HepG2 (cell line): ENCODE results near the gene CTU2. TPM values are rescaled to one million over a fixed set of nuclear protein-coding genes. Genes with fewer than 3 reads are reported as not detected.

Experiments
- ATAC-seq: fragments of 200-7000 bp; cut with Tn5 transposase; 3 replicates; pipeline ENCODE4 v1.9.1; 2020; ENCODE audit warnings: mild to moderate bottlenecking, moderate library complexity
- BruUV-seq: library from RNA; stranded (reverse); fragments of 400-500 nt; replicated peaks from 2 replicates; lab custom pipeline; 2021; lab: Mats Ljungman, UMichigan
- CTCF ChIA-PET: fragments of 300-600 bp; formaldehyde crosslinking; extraction: SDS; loops from one replicate; lab custom pipeline; 2021; ENCODE audit warnings: low total read pairs, inconsistent platforms, low intra/inter-chr PET ratio; lab: Yijun Ruan, JAX
- POLR2A ChIA-PET: fragments of 350-600 bp; sonication (Branson Sonifier 250); formaldehyde crosslinking; loops from one replicate; lab custom pipeline; 2020; ENCODE audit warnings: antibody characterized with exemption, inconsistent platforms; lab: Yijun Ruan, JAX
- DNase-seq: peaks from one replicate; pipeline ENCODE4 v3.0.0-alpha.2; 2015; ENCODE audit warnings: low spot score
- FAIRE-seq: peaks from 3 replicates; lab custom pipeline; 2011; peaks lifted over from hg19 to GRCh38; lab: Jason Lieb, UNC
- H2AFZ ChIP-seq: one replicate; pipeline ENCODE4 v1.6.1; 2011; ENCODE audit warnings: low read length, inconsistent platforms
- H3K27ac ChIP-seq: fragments of 300-600 bp; 3 replicates; pipeline ENCODE4 v1.8.0; 2011; ENCODE audit warnings: mixed run types, mild to moderate bottlenecking, mixed read lengths, low read length, inconsistent platforms; ENCODE audit not compliant: insufficient read depth; ENCODE audit errors: extremely low read length
- H3K27me3 ChIP-seq, 2 experiments: fragments of 200-600 bp in 1 of 2; 2 replicates in 1 of 2; 3 replicates in 1 of 2; pipeline versions ENCODE4 v1.6.0 to v1.8.0; 2011; ENCODE audit warnings: low read length in 2 of 2, mild to moderate bottlenecking in 2 of 2, moderate library complexity in 2 of 2, inconsistent platforms in 1 of 2; ENCODE audit not compliant: insufficient read depth in 2 of 2, control insufficient read depth in 1 of 2
- H3K36me3 ChIP-seq, 2 experiments: fragments of 200-600 bp in 1 of 2; replicated peaks in 1 of 2; 2 replicates in 1 of 2; 3 replicates in 1 of 2; pipeline versions ENCODE4 v1.5.1 to v1.8.0; 2011; ENCODE audit warnings: low read length in 2 of 2, inconsistent platforms in 1 of 2; ENCODE audit not compliant: insufficient read depth in 2 of 2, control insufficient read depth in 1 of 2
- H3K4me1 ChIP-seq: 2 replicates; pipeline ENCODE4 v1.5.1; 2012; ENCODE audit warnings: low read length, inconsistent platforms; ENCODE audit not compliant: insufficient read depth
- H3K4me2 ChIP-seq: 2 replicates; pipeline ENCODE4 v1.6.0; 2011; ENCODE audit warnings: low read depth, low read length, inconsistent platforms
- H3K4me3 ChIP-seq, 3 experiments: fragments of 200-600 bp in 1 of 3; sonication (generic), shearing (Covaris generic) in 1 of 3; replicated peaks in 1 of 3; 2 replicates each; pipeline ENCODE4 v1.5.1; 2011 to 2016; ENCODE audit warnings: low read length in 3 of 3, inconsistent platforms in 2 of 3, low read depth in 2 of 3, mild to moderate bottlenecking in 2 of 3, control low read depth in 1 of 3, mixed read lengths in 1 of 3; ENCODE audit not compliant: insufficient read depth in 1 of 3
- H3K79me2 ChIP-seq: one replicate; pipeline ENCODE4 v1.6.1; 2011; ENCODE audit warnings: low read length, inconsistent platforms; ENCODE audit not compliant: insufficient read depth
- H3K9ac ChIP-seq: 2 replicates; pipeline ENCODE4 v1.6.0; 2011; ENCODE audit warnings: mild to moderate bottlenecking, low read depth, low read length, inconsistent platforms; ENCODE audit not compliant: insufficient read depth
- H3K9me3 ChIP-seq: 2 replicates; pipeline ENCODE4 v1.5.1; 2012; ENCODE audit warnings: mild to moderate bottlenecking, low read length
- H4K20me1 ChIP-seq: 2 replicates; pipeline ENCODE4 v1.6.0; 2011; ENCODE audit warnings: inconsistent platforms, mild to moderate bottlenecking, low read length, moderate library complexity; ENCODE audit not compliant: insufficient read depth
- AGO2 ChIP-seq: fragments of 200-400 bp; formaldehyde crosslinking; optimal IDR thresholded peaks from 2 replicates; pipeline ENCODE3; 2017; ENCODE audit warnings: mild to moderate bottlenecking, low read depth, low read length, moderate library complexity
- HES4 ChIP-seq: sonication (generic); formaldehyde crosslinking; IDR thresholded peaks from 2 replicates; pipeline ENCODE4 v1.9.0; 2021; ENCODE audit warnings: mild to moderate bottlenecking, missing genetic modification reagents, borderline replicate concordance
- HNRNPL ChIP-seq: fragments of 200-400 bp; formaldehyde crosslinking; IDR thresholded peaks from 2 replicates; pipeline ENCODE4 v1.6.1; 2017; ENCODE audit warnings: mild to moderate bottlenecking, low read depth, low read length
- NR1H2 ChIP-seq: sonication (generic); formaldehyde crosslinking; IDR thresholded peaks from 2 replicates; pipeline ENCODE4 v1.8.1; 2022; ENCODE audit warnings: low read depth, missing genetic modification reagents, borderline replicate concordance
- RBM22 ChIP-seq: fragments of 200-400 bp; formaldehyde crosslinking; optimal IDR thresholded peaks from 2 replicates; pipeline ENCODE3; 2017; ENCODE audit warnings: mild to moderate bottlenecking, low read length, moderate library complexity
- SMARCC2 ChIP-seq: fragments of 450-650 bp; IDR thresholded peaks from 2 replicates; pipeline ENCODE4 v1.6.1; 2017; ENCODE audit warnings: antibody characterized with exemption, mild to moderate bottlenecking
- TBX2 ChIP-seq: sonication (generic); formaldehyde crosslinking; IDR thresholded peaks from 2 replicates; pipeline ENCODE4 v1.5.0; 2020; ENCODE audit warnings: missing genetic modification reagents, mild to moderate bottlenecking, borderline replicate concordance
- ZBTB38 ChIP-seq: sonication (generic); formaldehyde crosslinking; IDR thresholded peaks from 2 replicates; pipeline ENCODE4 v1.5.1; 2020; ENCODE audit warnings: mild to moderate bottlenecking, missing genetic modification reagents
- ZBTB7A ChIP-seq: sonication (generic); formaldehyde crosslinking; IDR thresholded peaks from 2 replicates; pipeline ENCODE4 v1.8.0; 2022; ENCODE audit warnings: mild to moderate bottlenecking, missing genetic modification reagents
- ZNF451 ChIP-seq: sonication (generic); formaldehyde crosslinking; IDR thresholded peaks from 2 replicates; pipeline ENCODE4 v1.5.0; 2020; ENCODE audit warnings: mild to moderate bottlenecking, missing genetic modification reagents
- ZNF547 ChIP-seq: sonication (generic); formaldehyde crosslinking; IDR thresholded peaks from 2 replicates; pipeline ENCODE4 v1.5.1; 2020; ENCODE audit warnings: mild to moderate bottlenecking, missing genetic modification reagents
- ZNF605 ChIP-seq: sonication (generic); formaldehyde crosslinking; IDR thresholded peaks from 2 replicates; pipeline ENCODE4 v1.8.0; 2022; ENCODE audit warnings: mild to moderate bottlenecking, missing genetic modification reagents
- WGBS: methylation state at CpG from one replicate; pipeline ENCODE4 v1.1.6; 2017; ENCODE audit warnings: low lambda C conversion rate; 5-methylcytosine and 5-hydroxymethylcytosine counted together
- in situ Hi-C: cut with HindIII; loops from 2 replicates; pipeline ENCODE4 v1.10.0; 2017; ENCODE audit warnings: low pct_unique_long_range_greater_than_20kb; ENCODE audit not compliant: extremely low pct_ligation_motif_present
- intact Hi-C: fragments of 100-400 bp; cut with micrococcal nuclease; formaldehyde crosslinking; loops from one replicate; pipeline ENCODE4 v1.10.0; 2022; ENCODE audit not compliant: unreplicated experiment
- polyA plus RNA-seq, 8 experiments: library from polyadenylated mRNA; depleted of rRNA in 3 of 8; stranded (reverse) in 7 of 8; unstranded in 1 of 8; fragments of >200 nt; fragmentation: Illumina TruSeq in 4 of 8; extraction: Trizol in 4 of 8; gene quantifications; 2 replicates each; pipeline versions ENCODE4 v1.2.1 to v1.2.3, GENCODE V29; 2011 to 2016; ENCODE audit warnings: low read depth in 4 of 8, missing spikeins in 1 of 8, mixed read lengths in 1 of 8; ENCODE audit not compliant: insufficient read depth in 1 of 8
- total RNA-seq, 5 experiments: library from RNA; depleted of rRNA; stranded (reverse); fragments of >200 nt; fragmentation: Illumina TruSeq; extraction: Trizol; gene quantifications; 2 replicates each; pipeline ENCODE4 v1.2.3, GENCODE V29; 2016; ENCODE audit warnings: low read depth in 1 of 5
- TF ChIP-seq, protein P1 (sequence below): sonication (generic); formaldehyde crosslinking; IDR thresholded peaks from 2 replicates; pipeline ENCODE4; 2020; ENCODE audit warnings: missing genetic modification reagents, mild to moderate bottlenecking, borderline replicate concordance
- TF ChIP-seq, protein P2 (sequence below): sonication (generic); formaldehyde crosslinking; IDR thresholded peaks from 2 replicates; pipeline ENCODE4 v1.4.0; 2020; ENCODE audit warnings: mild to moderate bottlenecking, missing genetic modification reagents
- TF ChIP-seq, protein P3 (sequence below): sonication (generic); formaldehyde crosslinking; IDR thresholded peaks from 2 replicates; pipeline ENCODE4 v1.4.0; 2020; ENCODE audit warnings: missing genetic modification reagents, borderline replicate concordance

Gene CTU2
- total and polyA plus RNA-seq, 2 of the 13 experiments (the other 11 are each of a cell fraction or from before 2014, with no cell fraction given) = 13.3 to 21.9 TPM

DNA sequence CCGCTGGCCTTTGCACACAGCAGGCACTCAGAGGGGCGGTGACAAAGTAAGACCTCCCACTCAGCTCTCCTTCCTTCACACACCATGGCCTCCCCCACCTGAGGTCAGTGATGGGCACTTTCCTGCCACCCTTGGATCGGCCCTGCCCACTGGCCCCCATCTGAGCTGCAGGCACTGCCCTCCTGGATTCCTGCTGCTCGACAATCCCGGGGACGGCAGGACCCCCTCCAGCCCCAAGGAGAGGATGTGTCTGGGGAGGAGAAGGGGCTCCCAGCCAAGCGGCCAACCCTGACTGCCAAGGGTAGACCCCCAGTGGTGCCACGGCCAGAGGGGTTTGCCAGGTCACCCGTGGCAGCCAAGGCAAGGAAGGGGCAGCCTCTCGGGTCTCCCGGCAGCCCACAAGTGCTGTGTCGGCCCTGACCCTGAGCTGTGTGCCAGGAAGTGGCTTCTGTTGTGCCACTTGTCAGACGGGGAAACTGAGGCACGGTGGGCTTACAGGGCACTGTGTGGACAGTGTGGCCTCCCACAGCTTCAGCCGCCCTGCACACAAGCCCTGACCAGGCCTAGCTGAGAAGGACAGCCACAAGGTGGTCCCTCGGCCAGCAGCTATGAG, 56.1 kb downstream of the CTU2 start:
- POLR2A ChIA-PET = interaction anchor here (1.5 to 1.6 kb wide), 2 partner anchors 50 to 455 kb away, joined by 4 to 7 read pairs; partner anchors contain the start of genes APRT and ZNF778
- no peak overlapping the region for H2AFZ ChIP-seq
- H3K4me2 ChIP-seq = no peak overlapping the region
- H3K4me3 ChIP-seq = no peak overlapping the region
- peaks cover 0 to 2% of the 10 kb centered on the region in 2 experiments; a peak in 2 of 5 replicates for H3K36me3 ChIP-seq
- H3K4me1 ChIP-seq = peaks cover 69% of the 10 kb centered on the region
- TF ChIP-seq ZNF547 (CRISPR knock-in tag) (0 out of 2 replicates have a peak, but pooled peaks have one; percentile 1), SMARCC2 (no peak), ZNF451 (CRISPR knock-in tag) (0 out of 2 replicates have a peak, but pooled peaks have one; percentile 34), ZNF605 (0 out of 2 replicates have a peak, but pooled peaks have one; percentile 24), TBX2 (CRISPR knock-in tag) (no peak), AGO2 (peak; percentile 57), RBM22 (peak; percentile 14), HNRNPL (peak; percentile 76; the same call in 1 of the 2 replicates), ZBTB7A (CRISPR knock-in tag) (0 out of 2 replicates have a peak, but pooled peaks have one; percentile 23), ZBTB38 (CRISPR knock-in tag) (0 out of 2 replicates have a peak, but pooled peaks have one; percentile 17), HES4 (no peak), NR1H2 (0 out of 2 replicates have a peak, but pooled peaks have one; percentile 23)
- TF ChIP-seq, protein P1, sequence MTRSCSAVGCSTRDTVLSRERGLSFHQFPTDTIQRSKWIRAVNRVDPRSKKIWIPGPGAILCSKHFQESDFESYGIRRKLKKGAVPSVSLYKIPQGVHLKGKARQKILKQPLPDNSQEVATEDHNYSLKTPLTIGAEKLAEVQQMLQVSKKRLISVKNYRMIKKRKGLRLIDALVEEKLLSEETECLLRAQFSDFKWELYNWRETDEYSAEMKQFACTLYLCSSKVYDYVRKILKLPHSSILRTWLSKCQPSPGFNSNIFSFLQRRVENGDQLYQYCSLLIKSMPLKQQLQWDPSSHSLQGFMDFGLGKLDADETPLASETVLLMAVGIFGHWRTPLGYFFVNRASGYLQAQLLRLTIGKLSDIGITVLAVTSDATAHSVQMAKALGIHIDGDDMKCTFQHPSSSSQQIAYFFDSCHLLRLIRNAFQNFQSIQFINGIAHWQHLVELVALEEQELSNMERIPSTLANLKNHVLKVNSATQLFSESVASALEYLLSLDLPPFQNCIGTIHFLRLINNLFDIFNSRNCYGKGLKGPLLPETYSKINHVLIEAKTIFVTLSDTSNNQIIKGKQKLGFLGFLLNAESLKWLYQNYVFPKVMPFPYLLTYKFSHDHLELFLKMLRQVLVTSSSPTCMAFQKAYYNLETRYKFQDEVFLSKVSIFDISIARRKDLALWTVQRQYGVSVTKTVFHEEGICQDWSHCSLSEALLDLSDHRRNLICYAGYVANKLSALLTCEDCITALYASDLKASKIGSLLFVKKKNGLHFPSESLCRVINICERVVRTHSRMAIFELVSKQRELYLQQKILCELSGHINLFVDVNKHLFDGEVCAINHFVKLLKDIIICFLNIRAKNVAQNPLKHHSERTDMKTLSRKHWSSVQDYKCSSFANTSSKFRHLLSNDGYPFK (CRISPR knock-in tag) = 0 out of 2 replicates have a peak, but pooled peaks have one; percentile 5
- TF ChIP-seq, protein P2, sequence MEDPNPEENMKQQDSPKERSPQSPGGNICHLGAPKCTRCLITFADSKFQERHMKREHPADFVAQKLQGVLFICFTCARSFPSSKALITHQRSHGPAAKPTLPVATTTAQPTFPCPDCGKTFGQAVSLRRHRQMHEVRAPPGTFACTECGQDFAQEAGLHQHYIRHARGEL = no peak
- TF ChIP-seq, protein P3, sequence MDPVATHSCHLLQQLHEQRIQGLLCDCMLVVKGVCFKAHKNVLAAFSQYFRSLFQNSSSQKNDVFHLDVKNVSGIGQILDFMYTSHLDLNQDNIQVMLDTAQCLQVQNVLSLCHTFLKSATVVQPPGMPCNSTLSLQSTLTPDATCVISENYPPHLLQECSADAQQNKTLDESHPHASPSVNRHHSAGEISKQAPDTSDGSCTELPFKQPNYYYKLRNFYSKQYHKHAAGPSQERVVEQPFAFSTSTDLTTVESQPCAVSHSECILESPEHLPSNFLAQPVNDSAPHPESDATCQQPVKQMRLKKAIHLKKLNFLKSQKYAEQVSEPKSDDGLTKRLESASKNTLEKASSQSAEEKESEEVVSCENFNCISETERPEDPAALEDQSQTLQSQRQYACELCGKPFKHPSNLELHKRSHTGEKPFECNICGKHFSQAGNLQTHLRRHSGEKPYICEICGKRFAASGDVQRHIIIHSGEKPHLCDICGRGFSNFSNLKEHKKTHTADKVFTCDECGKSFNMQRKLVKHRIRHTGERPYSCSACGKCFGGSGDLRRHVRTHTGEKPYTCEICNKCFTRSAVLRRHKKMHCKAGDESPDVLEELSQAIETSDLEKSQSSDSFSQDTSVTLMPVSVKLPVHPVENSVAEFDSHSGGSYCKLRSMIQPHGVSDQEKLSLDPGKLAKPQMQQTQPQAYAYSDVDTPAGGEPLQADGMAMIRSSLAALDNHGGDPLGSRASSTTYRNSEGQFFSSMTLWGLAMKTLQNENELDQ (CRISPR knock-in tag) = no peak
- H3K27me3 ChIP-seq = no peaks in the 10 kb centered on the region
- H3K9me3 ChIP-seq = no peaks in the 10 kb centered on the region
- no peak overlapping the region for H3K9ac ChIP-seq
- DNase-seq = no peak
- BruUV-seq = no TSS peak
- H4K20me1 ChIP-seq = peaks cover 28% of the 10 kb centered on the region
- intact Hi-C loops (no loop called here), in situ Hi-C loops (no loop called here)
- H3K27ac ChIP-seq = no peak overlapping the region
- FAIRE-seq = no peak
- CTCF ChIA-PET = no interaction called here
- peaks cover 22% of the 10 kb centered on the region for H3K79me2 ChIP-seq
- WGBS = 81% methylated on average over 11 of the region's 16 CpGs
- ATAC-seq = no peak
